ENCODE measurements around the gene MISFA.

GRCh38 chr11:18624161-18624560 lies 24.6 kb downstream of the MISFA start:
- TF ChIP-seq POLR2AphosphoS5 (IDR thresholded peaks at IDR 0.05; ENCODE audit: low read depth, low read length) = no peak
- no peak for TF ChIP-seq POLR2A (IDR thresholded peaks at IDR 0.05; ENCODE audit: low read depth, low read length)
- TF ChIP-seq PAX5 (IDR thresholded peaks at IDR 0.05; ENCODE audit: insufficient read depth, low read length, severe bottlenecking) = no peak
